OCI-LY1 (cell line): Measurements from ENCODE around the gene GATA6.

Source experiments
- CTCF ChIP-seq: fragments of 200-600 bp; sonication (generic), shearing (Covaris generic); IDR thresholded peaks from 2 replicates; pipeline ENCODE4 v1.5.1; 2017; ENCODE audit warnings: mild to moderate bottlenecking, antibody characterized with exemption, low read length, moderate library complexity, mixed read lengths
- EZH2 ChIP-seq: fragments of 200-600 bp; sonication (generic), shearing (Covaris generic); IDR thresholded peaks from 2 replicates; pipeline ENCODE4 v1.8.0; 2017; ENCODE audit warnings: borderline replicate concordance, mixed run types, mild to moderate bottlenecking, antibody characterized with exemption, low read length, moderate library complexity, mixed read lengths

GRCh38 chr18:22224339-22224738, 55.0 kb downstream of the GATA6 start:
- TF ChIP-seq CTCF, result no peak
- TF ChIP-seq EZH2, result no peak
